Measurements from ENCODE around the gene PRKAG2.

Gene PRKAG2

DNA sequence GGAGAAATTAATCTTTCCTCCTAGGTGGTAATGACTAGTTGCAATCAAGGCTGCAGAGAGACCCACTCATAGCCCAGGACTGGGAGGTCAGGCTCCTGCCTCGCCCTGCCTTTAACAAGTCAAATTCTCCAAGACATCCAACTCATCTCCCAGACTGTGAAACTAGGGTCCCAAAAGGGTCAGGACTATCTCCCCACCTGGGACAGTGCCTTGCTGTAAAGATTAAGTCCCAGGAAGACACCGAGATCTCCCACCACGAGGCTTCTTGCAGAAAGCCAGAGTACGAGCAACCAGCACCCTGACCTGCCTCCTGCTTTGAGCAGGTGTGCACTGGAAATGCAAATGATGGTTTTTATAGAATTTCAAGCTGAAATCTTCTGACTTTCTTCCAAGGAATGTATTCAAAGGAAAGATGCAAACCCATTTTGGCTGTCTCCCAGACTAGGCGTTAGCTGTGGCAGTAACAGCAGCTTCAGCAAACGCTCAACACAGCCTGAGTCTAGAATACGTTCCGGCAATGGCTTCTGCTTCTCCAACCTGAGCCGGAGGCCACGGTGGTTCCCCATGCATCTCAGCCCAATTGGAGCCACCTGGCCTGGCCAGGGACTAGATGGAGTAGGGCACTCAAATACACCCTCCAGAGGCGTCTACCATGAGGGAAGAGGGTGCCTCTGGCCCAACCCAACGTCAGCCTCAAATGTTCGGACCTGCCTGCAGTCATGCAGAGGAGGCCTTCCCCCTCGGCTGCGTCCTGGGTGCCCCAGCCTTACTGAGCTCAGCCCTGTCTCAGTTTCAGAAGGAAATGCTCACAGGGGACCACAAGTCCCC, 170.4 kb downstream of the PRKAG2 start:
- no peaks in the 10 kb centered on the region for H3K27me3 ChIP-seq (ENCODE audit: low read length)
- no peak overlapping the region for H2AFZ ChIP-seq (ENCODE audit: low read depth, low read length, severe bottlenecking)
- H3K79me2 ChIP-seq (ENCODE audit: insufficient read depth, low read length), result no peaks in the 10 kb centered on the region
- H3K36me3 ChIP-seq (ENCODE audit: low read length), result no peaks in the 10 kb centered on the region
- H3K4me2 ChIP-seq (ENCODE audit: low read depth, low read length, poor library complexity, severe bottlenecking), result no peak overlapping the region
- no peaks in the 10 kb centered on the region for H4K20me1 ChIP-seq (ENCODE audit: low read depth, low read length)
- no peak overlapping the region for H3K4me3 ChIP-seq (ENCODE audit: insufficient read depth, low read length, poor library complexity, severe bottlenecking)
- H3K9me3 ChIP-seq (ENCODE audit: insufficient read depth, low read length), result no peaks in the 10 kb centered on the region
- H3F3A ChIP-seq (ENCODE audit: insufficient read depth), result no peaks in the 10 kb centered on the region
- H3K9me2 ChIP-seq (replicated peaks; ENCODE audit: insufficient read depth, low read length), result no peaks in the 10 kb centered on the region
- no peak for TF ChIP-seq EZH2phosphoT487 (conservative IDR thresholded peaks at IDR 0.05; ENCODE audit: low read length)
- no peak overlapping the region for H3K9ac ChIP-seq (ENCODE audit: low read length)
- H3K27ac ChIP-seq (ENCODE audit: low read depth, low read length), result no peak overlapping the region

DNA sequence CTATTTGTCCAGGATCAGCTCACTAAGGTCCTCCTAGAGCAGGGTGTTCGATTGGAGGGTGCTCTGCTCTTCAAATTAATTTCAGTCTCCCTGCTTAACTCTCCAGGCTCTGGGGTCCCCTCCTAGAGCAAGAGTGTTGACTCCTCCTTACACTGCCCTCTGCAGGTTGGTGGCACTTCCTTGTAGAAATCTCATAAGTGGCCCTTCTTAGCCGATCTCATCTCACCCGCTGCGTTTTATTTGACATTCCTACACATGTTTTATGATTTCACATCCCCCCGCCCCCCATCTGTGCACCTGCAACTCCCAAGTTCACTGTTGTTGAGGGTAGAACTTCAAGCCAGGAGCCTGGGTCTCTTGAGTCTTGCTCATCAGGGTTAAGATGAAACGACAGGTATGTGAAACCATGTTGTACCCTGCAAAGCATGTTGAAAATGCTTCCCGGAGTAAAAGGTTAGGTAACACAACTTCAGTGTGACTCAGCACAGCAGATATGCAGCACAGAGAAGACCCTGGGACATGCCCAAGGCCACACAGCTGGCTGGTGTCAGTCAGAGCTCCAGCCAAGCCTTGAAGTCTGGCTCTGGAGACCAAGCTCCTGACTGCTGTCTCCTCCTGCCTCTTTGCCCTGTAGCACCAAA, 171.2 kb downstream of the PRKAG2 start:
- no peaks in the 10 kb centered on the region for H3K79me2 ChIP-seq (ENCODE audit: insufficient read depth, low read length)
- no peak overlapping the region for H3K4me3 ChIP-seq (ENCODE audit: insufficient read depth, low read length, poor library complexity, severe bottlenecking)
- H3K9ac ChIP-seq (ENCODE audit: low read length), result no peak overlapping the region
- no peaks in the 10 kb centered on the region for H3K9me2 ChIP-seq (replicated peaks; ENCODE audit: insufficient read depth, low read length)
- H2AFZ ChIP-seq (ENCODE audit: low read depth, low read length, severe bottlenecking), result peak overlapping the region; percentile 69
- H4K20me1 ChIP-seq (ENCODE audit: low read depth, low read length), result no peaks in the 10 kb centered on the region
- no peak overlapping the region for H3K4me2 ChIP-seq (ENCODE audit: low read depth, low read length, poor library complexity, severe bottlenecking)
- no peaks in the 10 kb centered on the region for H3K27me3 ChIP-seq (ENCODE audit: low read length)
- no peaks in the 10 kb centered on the region for H3F3A ChIP-seq (ENCODE audit: insufficient read depth)
- no peak overlapping the region for H3K27ac ChIP-seq (ENCODE audit: low read depth, low read length)
- no peaks in the 10 kb centered on the region for H3K36me3 ChIP-seq (ENCODE audit: low read length)
- no peaks in the 10 kb centered on the region for H3K9me3 ChIP-seq (ENCODE audit: insufficient read depth, low read length)
- TF ChIP-seq, protein P1, sequence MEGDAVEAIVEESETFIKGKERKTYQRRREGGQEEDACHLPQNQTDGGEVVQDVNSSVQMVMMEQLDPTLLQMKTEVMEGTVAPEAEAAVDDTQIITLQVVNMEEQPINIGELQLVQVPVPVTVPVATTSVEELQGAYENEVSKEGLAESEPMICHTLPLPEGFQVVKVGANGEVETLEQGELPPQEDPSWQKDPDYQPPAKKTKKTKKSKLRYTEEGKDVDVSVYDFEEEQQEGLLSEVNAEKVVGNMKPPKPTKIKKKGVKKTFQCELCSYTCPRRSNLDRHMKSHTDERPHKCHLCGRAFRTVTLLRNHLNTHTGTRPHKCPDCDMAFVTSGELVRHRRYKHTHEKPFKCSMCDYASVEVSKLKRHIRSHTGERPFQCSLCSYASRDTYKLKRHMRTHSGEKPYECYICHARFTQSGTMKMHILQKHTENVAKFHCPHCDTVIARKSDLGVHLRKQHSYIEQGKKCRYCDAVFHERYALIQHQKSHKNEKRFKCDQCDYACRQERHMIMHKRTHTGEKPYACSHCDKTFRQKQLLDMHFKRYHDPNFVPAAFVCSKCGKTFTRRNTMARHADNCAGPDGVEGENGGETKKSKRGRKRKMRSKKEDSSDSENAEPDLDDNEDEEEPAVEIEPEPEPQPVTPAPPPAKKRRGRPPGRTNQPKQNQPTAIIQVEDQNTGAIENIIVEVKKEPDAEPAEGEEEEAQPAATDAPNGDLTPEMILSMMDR (IDR thresholded peaks at IDR 0.05; ENCODE audit: insufficient read depth, low read length, poor library complexity, severe bottlenecking), result peak; percentile 50
- no peak for TF ChIP-seq EZH2phosphoT487 (conservative IDR thresholded peaks at IDR 0.05; ENCODE audit: low read length)

DNA sequence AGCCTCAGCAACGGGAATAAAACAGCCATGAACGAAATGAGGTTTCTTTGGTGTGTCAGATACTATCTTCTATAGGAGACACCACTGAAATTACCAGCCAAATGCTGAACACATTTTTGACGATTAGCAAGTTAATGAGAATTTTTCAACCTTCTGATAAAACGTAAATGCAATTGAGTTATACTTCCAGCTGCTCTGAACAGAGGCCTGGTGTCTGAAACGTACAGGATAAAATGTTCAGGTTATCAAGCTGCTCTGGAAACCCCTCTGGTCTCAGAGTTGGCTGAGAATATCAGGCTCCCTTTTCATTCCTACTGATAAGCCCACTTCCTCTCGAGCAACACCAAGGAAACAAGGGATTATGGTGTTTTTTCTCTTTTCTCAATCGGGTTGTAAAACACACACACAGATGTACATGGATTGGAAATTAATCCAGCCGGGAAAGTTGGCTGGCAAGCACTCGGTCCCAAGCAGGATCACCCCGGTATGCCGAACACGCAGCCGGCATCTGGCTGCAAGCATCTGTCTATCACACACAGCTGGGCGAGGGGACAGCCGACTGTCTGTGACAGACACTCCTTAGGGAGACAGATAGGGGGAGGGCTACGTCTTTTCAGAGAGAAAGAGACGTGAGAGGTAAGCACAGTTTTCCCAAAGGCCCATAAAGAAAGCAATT, 171.8 kb downstream of the PRKAG2 start:
- H3K27me3 ChIP-seq (ENCODE audit: low read length), result no peaks in the 10 kb centered on the region
- H3K4me2 ChIP-seq (ENCODE audit: low read depth, low read length, poor library complexity, severe bottlenecking), result no peak overlapping the region
- no peaks in the 10 kb centered on the region for H3K79me2 ChIP-seq (ENCODE audit: insufficient read depth, low read length)
- no peak overlapping the region for H3K27ac ChIP-seq (ENCODE audit: low read depth, low read length)
- no peaks in the 10 kb centered on the region for H3K9me2 ChIP-seq (replicated peaks; ENCODE audit: insufficient read depth, low read length)
- H3K9me3 ChIP-seq (ENCODE audit: insufficient read depth, low read length), result no peaks in the 10 kb centered on the region
- TF ChIP-seq, protein P1 (IDR thresholded peaks at IDR 0.05; ENCODE audit: insufficient read depth, low read length, poor library complexity, severe bottlenecking), result no peak
- TF ChIP-seq EZH2phosphoT487 (conservative IDR thresholded peaks at IDR 0.05; ENCODE audit: low read length), result no peak
- H3F3A ChIP-seq (ENCODE audit: insufficient read depth), result no peaks in the 10 kb centered on the region
- no peaks in the 10 kb centered on the region for H4K20me1 ChIP-seq (ENCODE audit: low read depth, low read length)
- no peak overlapping the region for H3K9ac ChIP-seq (ENCODE audit: low read length)
- no peak overlapping the region for H3K4me3 ChIP-seq (ENCODE audit: insufficient read depth, low read length, poor library complexity, severe bottlenecking)
- H3K36me3 ChIP-seq (ENCODE audit: low read length), result no peaks in the 10 kb centered on the region
- no peak overlapping the region for H2AFZ ChIP-seq (ENCODE audit: low read depth, low read length, severe bottlenecking)
